Loucy (cell line): ENCODE measurements around the gene LEKR1.

ENCODE experiments used
- H2AFZ ChIP-seq: fragments of 200-600 bp; sonication (generic); 2 replicates; pipeline ENCODE4 v1.6.0; 2016; ENCODE audit warnings: antibody characterized with exemption, mild to moderate bottlenecking, low read length, moderate library complexity
- H3F3A ChIP-seq: fragments of 200-600 bp; 2 replicates; pipeline ENCODE4 v1.6.0; 2016; ENCODE audit warnings: antibody characterized with exemption, low read depth, mild to moderate bottlenecking
- H3K27me3 ChIP-seq: fragments of 200-600 bp; sonication (generic); 2 replicates; pipeline ENCODE4 v1.6.1; 2014; ENCODE audit warnings: low read length, mild to moderate bottlenecking; ENCODE audit not compliant: insufficient read depth, poor library complexity, severe bottlenecking
- H3K36me3 ChIP-seq: fragments of 200-600 bp; sonication (generic); 2 replicates; pipeline ENCODE4 v1.6.1; 2016; ENCODE audit warnings: low read length; ENCODE audit not compliant: insufficient read depth
- H3K4me1 ChIP-seq: fragments of 200-600 bp; sonication (generic); 2 replicates; pipeline ENCODE4 v1.5.1; 2014; ENCODE audit warnings: low read length, mild to moderate bottlenecking; ENCODE audit not compliant: insufficient read depth, poor library complexity, severe bottlenecking
- H3K4me2 ChIP-seq: fragments of 200-600 bp; sonication (generic); 2 replicates; pipeline ENCODE4 v1.6.0; 2014; ENCODE audit warnings: antibody characterized with exemption, low read length, low read depth, mild to moderate bottlenecking; ENCODE audit not compliant: poor library complexity, severe bottlenecking
- H3K4me3 ChIP-seq: fragments of 200-600 bp; sonication (generic); 2 replicates; pipeline ENCODE4 v1.5.1; 2014; ENCODE audit warnings: low read length, mild to moderate bottlenecking, mixed read lengths; ENCODE audit not compliant: poor library complexity, severe bottlenecking
- H3K79me2 ChIP-seq: fragments of 200-600 bp; sonication (generic); 2 replicates; pipeline ENCODE4 v1.6.1; 2014; ENCODE audit warnings: low read length; ENCODE audit not compliant: insufficient read depth
- H3K9ac ChIP-seq: fragments of 200-600 bp; sonication (generic); 2 replicates; pipeline ENCODE4 v1.6.0; 2014; ENCODE audit warnings: mild to moderate bottlenecking, low read depth, low read length, moderate library complexity; ENCODE audit not compliant: poor library complexity, severe bottlenecking
- H3K9me2 ChIP-seq: fragments of 200-600 bp; sonication (generic); replicated peaks from 2 replicates; pipeline ENCODE4 v1.6.1; 2016; ENCODE audit warnings: low read depth, low read length, mixed read lengths
- H3K9me3 ChIP-seq: fragments of 200-600 bp; sonication (generic); 2 replicates; pipeline ENCODE4 v1.6.1; 2014; ENCODE audit warnings: mild to moderate bottlenecking, antibody characterized with exemption, low read length, low read depth; ENCODE audit not compliant: insufficient read depth
- H4K20me1 ChIP-seq: fragments of 200-600 bp; sonication (generic); 2 replicates; pipeline ENCODE4 v1.6.0; 2014; ENCODE audit warnings: antibody characterized with exemption, low read length, mild to moderate bottlenecking; ENCODE audit not compliant: insufficient read depth, poor library complexity, severe bottlenecking
- CTCF ChIP-seq: fragments of 200-600 bp; sonication (generic); conservative IDR thresholded peaks from 2 replicates; pipeline ENCODE4 v1.5.1; 2014; ENCODE audit warnings: mild to moderate bottlenecking, antibody characterized with exemption, low read length
- EZH2phosphoT487 ChIP-seq: fragments of 200-600 bp; IDR thresholded peaks from 2 replicates; pipeline ENCODE4 v1.6.1; 2018; ENCODE audit warnings: antibody characterized with exemption, mild to moderate bottlenecking, moderate library complexity, borderline replicate concordance

Gene LEKR1

GRCh38 chr3:156920399-156920798 lies 94.2 kb downstream of the LEKR1 start:
- Histone ChIP-seq H3K9me2 (no peaks in the 10 kb centered on the region), H3F3A (no peaks in the 10 kb centered on the region), H3K4me2 (no peak overlapping the region), H3K36me3 (no peaks in the 10 kb centered on the region), H3K9ac (no peak overlapping the region), H2AFZ (no peak overlapping the region), H3K27me3 (no peaks in the 10 kb centered on the region), H3K79me2 (no peaks in the 10 kb centered on the region), H3K9me3 (no peaks in the 10 kb centered on the region), H3K4me1 (no peaks in the 10 kb centered on the region), H4K20me1 (no peaks in the 10 kb centered on the region), H3K4me3 (no peak overlapping the region)
- TF ChIP-seq EZH2phosphoT487: no peak
- TF ChIP-seq CTCF: no peak

GRCh38 chr3:156923349-156923748 lies 97.2 kb downstream of the LEKR1 start:
- H3F3A ChIP-seq: no peaks in the 10 kb centered on the region
- no peaks in the 10 kb centered on the region for H3K9me2 ChIP-seq
- no peaks in the 10 kb centered on the region for H3K4me1 ChIP-seq
- no peaks in the 10 kb centered on the region for H4K20me1 ChIP-seq
- H3K36me3 ChIP-seq: no peaks in the 10 kb centered on the region
- no peak overlapping the region for H3K9ac ChIP-seq
- no peak overlapping the region for H3K4me2 ChIP-seq
- H3K79me2 ChIP-seq: no peaks in the 10 kb centered on the region
- H2AFZ ChIP-seq: no peak overlapping the region
- H3K9me3 ChIP-seq: no peaks in the 10 kb centered on the region
- no peaks in the 10 kb centered on the region for H3K27me3 ChIP-seq
- no peak overlapping the region for H3K4me3 ChIP-seq
- TF ChIP-seq EZH2phosphoT487: no peak
- TF ChIP-seq CTCF: no peak

GRCh38 chr3:156938724-156939123 lies 112.6 kb downstream of the LEKR1 start:
- Histone ChIP-seq H3K36me3 (no peaks in the 10 kb centered on the region), H3K9me3 (no peaks in the 10 kb centered on the region), H3K4me3 (no peak overlapping the region), H2AFZ (no peak overlapping the region), H3F3A (no peaks in the 10 kb centered on the region), H3K9ac (no peak overlapping the region), H3K4me2 (no peak overlapping the region), H3K79me2 (no peaks in the 10 kb centered on the region), H3K27me3 (no peaks in the 10 kb centered on the region), H3K9me2 (no peaks in the 10 kb centered on the region), H4K20me1 (no peaks in the 10 kb centered on the region), H3K4me1 (no peaks in the 10 kb centered on the region)
- TF ChIP-seq EZH2phosphoT487: no peak
- no peak for TF ChIP-seq CTCF
